PC-3 (cell line): ENCODE data around the gene KCNJ12.
"Not testable (repeated sequence)": the region's sequence is repeated elsewhere in the genome, so short reads cannot be mapped to it uniquely, and the experiment has no call there.

ENCODE experiments used
- EZH2phosphoT487 ChIP-seq: fragments of 300-600 bp; sonication (generic); IDR thresholded peaks from 2 replicates; pipeline ENCODE4 v1.6.1; 2018; ENCODE audit warnings: mild to moderate bottlenecking, antibody characterized with exemption, low read length, borderline replicate concordance
- TF ChIP-seq, protein P1 (sequence below): fragments of 300-600 bp; sonication (generic); conservative IDR thresholded peaks from 2 replicates; pipeline ENCODE4 v1.5.1; 2017; ENCODE audit warnings: antibody characterized with exemption, low read depth, mild to moderate bottlenecking, low read length

DNA sequence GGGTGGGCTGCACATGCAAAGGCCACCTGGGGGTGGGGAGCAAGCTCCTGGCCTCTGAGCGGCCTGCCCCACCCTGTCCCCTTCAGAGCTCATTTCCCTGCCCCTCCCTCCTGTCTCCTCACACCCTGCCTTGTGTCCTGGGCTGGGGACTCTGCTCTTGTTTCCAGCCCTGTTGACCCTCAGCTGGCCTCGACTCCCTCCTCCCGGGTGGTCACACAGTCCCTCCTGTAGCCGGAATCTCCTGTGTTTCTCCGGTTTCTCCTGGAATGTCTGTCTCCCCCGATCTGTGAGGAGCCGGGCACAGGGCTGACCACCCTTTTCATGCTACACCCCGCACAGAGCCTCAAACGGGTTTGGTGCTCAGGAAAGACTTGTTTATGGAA is 24.0 kb downstream of the KCNJ12 start:
- not testable (repeated sequence) for TF ChIP-seq EZH2phosphoT487
- TF ChIP-seq, protein P1, sequence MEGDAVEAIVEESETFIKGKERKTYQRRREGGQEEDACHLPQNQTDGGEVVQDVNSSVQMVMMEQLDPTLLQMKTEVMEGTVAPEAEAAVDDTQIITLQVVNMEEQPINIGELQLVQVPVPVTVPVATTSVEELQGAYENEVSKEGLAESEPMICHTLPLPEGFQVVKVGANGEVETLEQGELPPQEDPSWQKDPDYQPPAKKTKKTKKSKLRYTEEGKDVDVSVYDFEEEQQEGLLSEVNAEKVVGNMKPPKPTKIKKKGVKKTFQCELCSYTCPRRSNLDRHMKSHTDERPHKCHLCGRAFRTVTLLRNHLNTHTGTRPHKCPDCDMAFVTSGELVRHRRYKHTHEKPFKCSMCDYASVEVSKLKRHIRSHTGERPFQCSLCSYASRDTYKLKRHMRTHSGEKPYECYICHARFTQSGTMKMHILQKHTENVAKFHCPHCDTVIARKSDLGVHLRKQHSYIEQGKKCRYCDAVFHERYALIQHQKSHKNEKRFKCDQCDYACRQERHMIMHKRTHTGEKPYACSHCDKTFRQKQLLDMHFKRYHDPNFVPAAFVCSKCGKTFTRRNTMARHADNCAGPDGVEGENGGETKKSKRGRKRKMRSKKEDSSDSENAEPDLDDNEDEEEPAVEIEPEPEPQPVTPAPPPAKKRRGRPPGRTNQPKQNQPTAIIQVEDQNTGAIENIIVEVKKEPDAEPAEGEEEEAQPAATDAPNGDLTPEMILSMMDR, result not testable (repeated sequence)
